ENCODE results near the gene HSD17B2. TPM values are rescaled to one million over a fixed set of nuclear protein-coding genes. Genes with fewer than 3 reads are reported as not detected.

Gene HSD17B2
- total and polyA plus RNA-seq, 7 experiments from 2014 or later: not detected

- DNase-seq (no peak), ATAC-seq (no peak)
- Mint-ChIP-seq H3K27me3 (no peaks in the 10 kb centered on the region), H3K27ac (no peak overlapping the region), H3K36me3 (peaks cover 8 to 44% (median 21%) of the 10 kb centered on the region in 5 donors), H3K4me3 (no peak overlapping the region), H3K9me3 (peaks cover 0 to 2% (median 0%) of the 10 kb centered on the region in 11 donors), H3K4me1 (peaks cover 0 to 24% (median under 1%) of the 10 kb centered on the region in 7 donors)
- Histone ChIP-seq H3K4me3 (ENCODE audit: low read length) (no peak overlapping the region), H3K9me3 (ENCODE audit: control insufficient read depth in 2 of 3, low read length in 3 of 3) (no peaks in the 10 kb centered on the region), H3K4me1 (ENCODE audit: control insufficient read depth in 2 of 2, insufficient read depth in 2 of 2, low read length in 2 of 2) (no peaks in the 10 kb centered on the region), H3K27ac (ENCODE audit: low read depth, low read length) (no peak overlapping the region), H3K27me3 (ENCODE audit: control insufficient read depth in 2 of 2, insufficient read depth in 2 of 2, low read length in 2 of 2) (no peaks in the 10 kb centered on the region), H3K36me3 (ENCODE audit: control insufficient read depth in 2 of 3, insufficient read depth in 3 of 3, low read length in 3 of 3) (peaks cover 4 to 48% (median 8%) of the 10 kb centered on the region in 3 experiments)
- intact Hi-C loops (cut with micrococcal nuclease): no loop called here
- POLR2A ChIA-PET: no interaction called here
- CTCF ChIA-PET: no interaction called here
Observed at GRCh38 chr16:81996664-81997509, 38.2 kb upstream of the HSD17B2 start.

GRCh38 chr16:81997738-81998137 lies 37.3 kb upstream of the HSD17B2 start:
- Mint-ChIP-seq H3K36me3 (peaks cover 8 to 51% (median 27%) of the 10 kb centered on the region in 5 donors), H3K9me3 (peaks cover 0 to 2% (median 0%) of the 10 kb centered on the region in 11 donors), H3K4me1 (peaks cover 0 to 29% (median 6%) of the 10 kb centered on the region in 7 donors), H3K27ac (no peak overlapping the region), H3K4me3 (no peak overlapping the region), H3K27me3 (no peaks in the 10 kb centered on the region)
- no peak overlapping the region for H3K27ac ChIP-seq (ENCODE audit: low read depth, low read length)
- H3K9me3 ChIP-seq (ENCODE audit: control insufficient read depth in 2 of 3, low read length in 3 of 3): no peaks in the 10 kb centered on the region
- DNase-seq: no peak
- intact Hi-C loops (cut with micrococcal nuclease): no loop called here
- no peaks in the 10 kb centered on the region for H3K4me1 ChIP-seq (ENCODE audit: control insufficient read depth in 2 of 2, insufficient read depth in 2 of 2, low read length in 2 of 2)
- no peak overlapping the region for H3K4me3 ChIP-seq (ENCODE audit: low read length)
- ATAC-seq: no peak
- no peaks in the 10 kb centered on the region for H3K27me3 ChIP-seq (ENCODE audit: control insufficient read depth in 2 of 2, insufficient read depth in 2 of 2, low read length in 2 of 2)
- POLR2A ChIA-PET: no interaction called here
- peaks cover 4 to 57% (median 8%) of the 10 kb centered on the region in 3 experiments for H3K36me3 ChIP-seq (ENCODE audit: control insufficient read depth in 2 of 3, insufficient read depth in 3 of 3, low read length in 3 of 3)
- CTCF ChIA-PET: no interaction called here

GRCh38 chr16:82002831-82003230 lies 32.2 kb upstream of the HSD17B2 start:
- DNase-seq (no peak), ATAC-seq (no peak)
- H3K4me3 ChIP-seq (ENCODE audit: low read length): no peak overlapping the region
- POLR2A ChIA-PET: no interaction called here
- no peaks in the 10 kb centered on the region for H3K27me3 ChIP-seq (ENCODE audit: control insufficient read depth in 2 of 2, insufficient read depth in 2 of 2, low read length in 2 of 2)
- H3K36me3 ChIP-seq (ENCODE audit: control insufficient read depth in 2 of 3, insufficient read depth in 3 of 3, low read length in 3 of 3): peaks cover 4 to 46% (median 8%) of the 10 kb centered on the region in 3 experiments
- H3K9me3 ChIP-seq (ENCODE audit: control insufficient read depth in 2 of 3, low read length in 3 of 3): no peaks in the 10 kb centered on the region
- Mint-ChIP-seq H3K36me3 (peaks cover 10 to 77% (median 46%) of the 10 kb centered on the region in 5 donors), H3K27ac (peak overlapping the region in 1 of 9 donors; percentile 34), H3K27me3 (no peaks in the 10 kb centered on the region), H3K4me1 (peaks cover 0 to 26% (median 7%) of the 10 kb centered on the region in 7 donors), H3K9me3 (peaks cover 0 to 2% (median 0%) of the 10 kb centered on the region in 11 donors), H3K4me3 (no peak overlapping the region)
- no peak overlapping the region for H3K27ac ChIP-seq (ENCODE audit: low read depth, low read length)
- intact Hi-C loops (cut with micrococcal nuclease): no loop called here
- no peaks in the 10 kb centered on the region for H3K4me1 ChIP-seq (ENCODE audit: control insufficient read depth in 2 of 2, insufficient read depth in 2 of 2, low read length in 2 of 2)
- CTCF ChIA-PET: no interaction called here

GRCh38 chr16:82004601-82005000 lies 30.5 kb upstream of the HSD17B2 start:
- Histone ChIP-seq H3K27ac (ENCODE audit: low read depth, low read length) (no peak overlapping the region), H3K27me3 (ENCODE audit: control insufficient read depth in 2 of 2, insufficient read depth in 2 of 2, low read length in 2 of 2) (no peaks in the 10 kb centered on the region), H3K4me3 (ENCODE audit: low read length) (no peak overlapping the region), H3K36me3 (ENCODE audit: control insufficient read depth in 2 of 3, insufficient read depth in 3 of 3, low read length in 3 of 3) (peaks cover 0 to 34% (median 6%) of the 10 kb centered on the region in 3 experiments), H3K9me3 (ENCODE audit: control insufficient read depth in 2 of 3, low read length in 3 of 3) (peaks cover 0 to 7% (median 0%) of the 10 kb centered on the region in 3 experiments), H3K4me1 (ENCODE audit: control insufficient read depth in 2 of 2, insufficient read depth in 2 of 2, low read length in 2 of 2) (no peaks in the 10 kb centered on the region)
- peaks cover 0 to 31% (median 10%) of the 10 kb centered on the region in 7 donors for H3K4me1 Mint-ChIP-seq
- POLR2A ChIA-PET: no interaction called here
- H3K27ac Mint-ChIP-seq: peak overlapping the region in 1 of 9 donors; percentile 58
- peaks cover 10 to 79% (median 51%) of the 10 kb centered on the region in 5 donors for H3K36me3 Mint-ChIP-seq
- intact Hi-C loops (cut with micrococcal nuclease): no loop called here
- H3K9me3 Mint-ChIP-seq: peaks cover 0 to 17% (median 7%) of the 10 kb centered on the region in 11 donors
- H3K4me3 Mint-ChIP-seq: no peak overlapping the region
- no peaks in the 10 kb centered on the region for H3K27me3 Mint-ChIP-seq
- CTCF ChIA-PET: no interaction called here
- DNase-seq (no peak), ATAC-seq (no peak)

- H3K36me3 Mint-ChIP-seq: peaks cover 6 to 73% (median 51%) of the 10 kb centered on the region in 5 donors
- Histone ChIP-seq H3K4me3 (ENCODE audit: low read length) (no peak overlapping the region), H3K27ac (ENCODE audit: low read depth, low read length) (no peak overlapping the region), H3K36me3 (ENCODE audit: control insufficient read depth in 2 of 3, insufficient read depth in 3 of 3, low read length in 3 of 3) (peaks cover 0 to 28% (median 0%) of the 10 kb centered on the region in 3 experiments), H3K27me3 (ENCODE audit: control insufficient read depth in 2 of 2, insufficient read depth in 2 of 2, low read length in 2 of 2) (no peaks in the 10 kb centered on the region), H3K9me3 (ENCODE audit: control insufficient read depth in 2 of 3, low read length in 3 of 3) (peaks cover 0 to 7% (median 0%) of the 10 kb centered on the region in 3 experiments), H3K4me1 (ENCODE audit: control insufficient read depth in 2 of 2, insufficient read depth in 2 of 2, low read length in 2 of 2) (no peaks in the 10 kb centered on the region)
- CTCF ChIA-PET: no interaction called here
- no peaks in the 10 kb centered on the region for H3K27me3 Mint-ChIP-seq
- H3K27ac Mint-ChIP-seq: no peak overlapping the region
- intact Hi-C loops (cut with micrococcal nuclease): no loop called here
- no peak overlapping the region for H3K4me3 Mint-ChIP-seq
- POLR2A ChIA-PET: no interaction called here
- H3K4me1 Mint-ChIP-seq: peaks cover 3 to 33% (median 10%) of the 10 kb centered on the region in 7 donors
- peaks cover 0 to 23% (median 7%) of the 10 kb centered on the region in 11 donors for H3K9me3 Mint-ChIP-seq
- DNase-seq: no peak
- ATAC-seq: no peak
Observed at GRCh38 chr16:82005027-82005830, 29.8 kb upstream of the HSD17B2 start.

- peaks cover 0 to 21% (median 0%) of the 10 kb centered on the region in 3 experiments for H3K36me3 ChIP-seq (ENCODE audit: control insufficient read depth in 2 of 3, insufficient read depth in 3 of 3, low read length in 3 of 3)
- Mint-ChIP-seq H3K36me3 (peaks cover 6 to 67% (median 49%) of the 10 kb centered on the region in 5 donors), H3K27me3 (peaks cover 0 to 5% (median 0%) of the 10 kb centered on the region in 5 donors), H3K4me1 (peaks cover 11 to 41% (median 16%) of the 10 kb centered on the region in 7 donors), H3K9me3 (peaks cover 0 to 28% (median 7%) of the 10 kb centered on the region in 11 donors), H3K27ac (no peak overlapping the region), H3K4me3 (no peak overlapping the region)
- no peak overlapping the region for H3K27ac ChIP-seq (ENCODE audit: low read depth, low read length)
- H3K9me3 ChIP-seq (ENCODE audit: control insufficient read depth in 2 of 3, low read length in 3 of 3): peaks cover 0 to 7% (median 0%) of the 10 kb centered on the region in 3 experiments
- no peak for ATAC-seq
- H3K4me1 ChIP-seq (ENCODE audit: control insufficient read depth in 2 of 2, insufficient read depth in 2 of 2, low read length in 2 of 2): no peaks in the 10 kb centered on the region
- intact Hi-C loops (cut with micrococcal nuclease): no loop called here
- no peak overlapping the region for H3K4me3 ChIP-seq (ENCODE audit: low read length)
- ChIA-PET CTCF (no interaction called here), POLR2A (no interaction called here)
- DNase-seq: no peak
- no peaks in the 10 kb centered on the region for H3K27me3 ChIP-seq (ENCODE audit: control insufficient read depth in 2 of 2, insufficient read depth in 2 of 2, low read length in 2 of 2)
Observed at GRCh38 chr16:82006036-82006435, 29.0 kb upstream of the HSD17B2 start.
